Skin of body (tissue), 2 donors: ENCODE results near the gene SFN. TPM values are rescaled to one million over a fixed set of nuclear protein-coding genes. Genes with fewer than 3 reads are reported as not detected.
"Not testable (repeated sequence)": the region's sequence is repeated elsewhere in the genome, so short reads cannot be mapped to it uniquely, and the experiment has no call there.

Experiments used
- DNase-seq: peaks from one replicate; lab custom pipeline; 2025; lab: John Stamatoyannopoulos, UW
- total RNA-seq: library from RNA; depleted of rRNA; stranded (reverse); fragments of >200 nt; gene quantifications from one replicate; pipeline ENCODE4 v1.2.3, GENCODE V29; 2014

The SFN gene
- total RNA-seq, 1 donor from 2014 or later: 254 TPM

DNA sequence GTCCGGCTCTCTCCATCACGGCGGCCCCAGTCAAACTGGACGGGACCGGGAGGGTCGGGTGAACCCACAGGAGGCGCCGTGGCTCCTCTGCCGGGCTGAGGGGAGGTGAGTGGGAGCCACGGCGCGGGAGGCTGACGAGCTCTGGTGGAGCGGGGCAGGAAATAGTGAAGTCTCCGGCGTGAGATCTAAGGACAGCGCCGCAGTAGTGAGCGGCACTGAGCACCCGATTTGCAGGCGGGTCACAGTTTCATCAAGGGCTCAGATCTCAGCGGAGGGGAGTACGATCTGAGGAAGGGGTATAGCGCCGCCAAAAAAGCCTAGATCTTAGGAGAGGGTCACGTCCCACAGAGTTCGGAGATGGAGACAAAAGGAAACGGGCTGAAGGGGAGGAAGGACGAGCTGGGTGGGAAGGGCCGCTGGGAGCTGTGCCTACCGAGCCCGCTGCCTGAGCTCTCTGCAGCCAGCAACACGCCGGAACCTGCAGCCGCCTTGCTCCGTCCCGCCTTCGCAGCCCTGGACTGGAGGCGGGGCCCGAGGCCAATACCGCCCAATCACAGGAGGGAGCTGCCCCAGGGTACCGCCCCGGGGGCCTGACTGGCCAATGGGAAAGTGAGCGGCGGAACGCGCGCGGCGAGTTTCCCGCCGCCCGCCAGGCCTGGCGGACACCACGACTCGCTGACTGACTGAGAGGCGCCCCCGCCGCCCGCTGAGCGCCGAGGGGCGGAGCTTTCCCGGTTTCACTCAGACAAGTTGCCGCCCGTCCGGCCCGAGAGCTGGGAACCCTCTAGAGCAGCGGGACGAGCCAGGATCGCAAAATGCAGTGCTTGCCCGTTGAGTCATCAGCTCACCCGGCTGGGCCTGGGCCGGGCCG is 1.9 kb downstream of the SFN start:
- peak; percentile 94 for DNase-seq

DNA sequence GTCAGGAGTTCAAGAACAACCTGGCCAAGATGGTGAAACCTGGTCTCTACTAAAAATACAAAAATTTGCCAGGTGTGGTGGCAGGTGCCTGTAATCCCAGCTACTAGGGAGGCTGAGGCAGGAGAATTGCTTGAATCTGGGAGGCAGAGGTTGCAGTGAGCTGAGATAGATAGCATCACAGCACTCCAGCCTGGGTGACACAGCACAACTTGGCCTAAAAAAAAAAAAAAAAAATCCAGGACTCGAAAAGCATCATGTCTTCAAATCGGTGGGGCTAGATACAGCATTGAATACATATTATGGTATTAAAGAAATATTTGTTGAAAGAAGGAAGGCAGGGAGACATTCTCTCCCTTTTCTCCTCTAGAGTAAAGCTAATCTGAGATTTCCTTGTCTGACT is 10.1 kb downstream of the SFN start:
- DNase-seq: not testable (repeated sequence)

DNA sequence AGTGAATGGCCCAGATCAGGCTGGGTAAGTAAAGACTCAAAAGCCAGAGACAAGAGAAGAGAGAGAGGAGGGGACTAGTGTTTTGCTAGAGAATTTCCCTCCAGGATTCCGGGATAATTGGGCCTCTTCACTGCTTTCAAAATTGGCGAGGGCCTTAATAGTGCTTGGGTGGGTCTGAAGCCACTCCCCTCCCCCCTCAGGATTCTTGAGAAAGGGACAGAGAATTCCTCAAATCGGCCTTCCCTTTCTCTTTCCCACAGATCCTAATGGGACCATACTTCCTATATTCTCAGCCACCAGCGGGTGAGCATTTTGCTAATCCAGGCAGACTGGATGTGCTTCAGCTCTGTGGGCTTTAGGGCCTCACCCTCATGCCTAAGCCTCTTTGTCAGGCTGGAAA is 11.9 kb downstream of the SFN start:
- no peak for DNase-seq

- DNase-seq: no peak
These were observed 14.4 kb downstream of the SFN start for GRCh38 chr1:26877326-26877725.

DNA sequence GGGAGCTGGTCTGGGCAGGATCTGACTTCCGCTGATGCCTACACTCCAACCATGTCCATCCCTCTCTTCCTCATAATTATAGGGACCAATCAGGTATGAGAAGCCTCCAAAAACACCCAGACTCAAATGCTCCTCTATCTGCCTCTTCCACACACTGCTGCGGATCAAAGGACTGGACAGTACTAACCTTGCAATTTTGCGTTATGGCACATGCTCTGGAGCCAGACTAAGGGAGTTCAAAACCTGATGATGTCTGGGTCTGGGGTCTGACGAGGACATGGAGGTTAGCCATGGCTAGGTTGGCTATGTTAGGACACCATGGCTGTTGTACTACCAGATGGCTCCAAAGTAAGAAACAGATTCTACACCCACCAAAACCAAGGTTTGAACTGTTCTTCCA is 16.8 kb downstream of the SFN start:
- DNase-seq: no peak

GRCh38 chr1:26881611-26882010 is 18.7 kb downstream of the SFN start:
- DNase-seq: not testable (repeated sequence)

DNA sequence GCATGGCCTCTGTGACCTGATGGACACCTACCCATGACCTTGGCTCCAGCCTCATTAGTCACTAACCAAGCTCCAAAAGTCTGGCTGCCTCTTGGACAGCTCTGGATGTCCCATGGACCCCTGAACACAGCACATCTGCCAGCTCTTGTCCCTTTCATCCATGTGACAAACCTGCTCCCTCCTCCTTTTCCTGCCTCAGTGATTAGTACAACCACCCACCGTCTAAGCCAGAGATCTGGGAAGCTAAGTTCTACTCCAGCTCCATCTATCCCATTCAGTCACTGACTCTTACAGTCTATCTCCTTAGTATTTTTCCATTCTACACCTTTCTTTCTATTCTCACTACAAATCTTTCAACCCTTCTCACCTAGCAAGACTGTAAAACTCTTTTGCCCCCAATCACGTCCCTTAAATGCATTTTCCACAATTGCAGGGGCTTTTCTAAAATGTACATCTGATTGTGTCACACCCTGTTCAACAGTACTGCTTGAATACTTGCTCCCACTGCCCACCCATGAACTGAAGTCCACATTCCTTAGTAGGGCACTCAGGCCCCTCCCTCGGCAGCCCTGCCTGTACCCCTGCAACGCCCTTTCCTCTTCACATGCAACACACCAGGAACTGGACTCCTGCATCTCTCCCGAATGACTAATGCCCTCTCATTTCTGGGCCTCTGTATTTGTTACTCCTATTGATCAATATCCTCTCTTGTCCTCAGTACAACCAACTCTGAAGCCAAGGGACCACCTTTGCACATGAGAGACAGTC is 19.9 kb downstream of the SFN start:
- no peak for DNase-seq

DNA sequence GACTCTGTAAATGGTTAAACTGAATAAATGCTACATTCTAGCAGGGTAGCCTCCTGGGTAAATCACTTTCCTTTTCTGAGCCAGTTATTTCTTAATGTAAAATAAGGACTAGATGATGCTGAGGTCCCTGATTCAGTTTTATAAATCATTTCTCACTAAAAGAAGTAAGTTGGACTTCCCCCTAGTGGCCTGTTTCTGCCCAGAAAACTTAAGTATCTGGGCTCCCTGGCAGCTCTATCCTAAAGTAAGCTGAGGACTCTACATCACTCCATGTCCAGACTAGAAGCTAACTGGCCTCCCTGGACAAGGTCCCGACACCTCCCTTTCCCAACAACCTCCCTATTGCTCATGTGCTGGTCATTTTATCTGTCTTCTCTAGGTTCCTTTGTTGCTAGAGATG is 24.2 kb downstream of the SFN start:
- no peak for DNase-seq

DNA sequence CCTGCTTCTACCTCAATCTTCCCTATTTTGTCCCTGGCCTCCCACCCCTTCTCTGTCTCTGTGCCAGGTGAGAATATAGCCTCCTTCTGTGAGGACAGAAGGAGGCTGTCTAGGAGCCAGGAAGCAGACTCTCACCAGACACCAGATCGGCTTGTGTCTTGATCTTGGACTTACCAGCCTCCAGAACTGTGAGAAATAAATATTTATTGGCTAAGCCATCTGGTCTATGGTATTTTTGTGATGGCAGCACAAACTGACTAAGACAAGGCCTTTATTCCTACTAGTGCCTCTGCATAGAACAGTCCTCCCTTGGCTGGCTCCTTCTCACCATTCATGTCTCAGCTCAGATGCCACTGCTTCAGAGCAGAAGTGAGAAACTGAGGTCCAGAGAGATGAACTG is 25.3 kb downstream of the SFN start:
- no peak for DNase-seq

DNA sequence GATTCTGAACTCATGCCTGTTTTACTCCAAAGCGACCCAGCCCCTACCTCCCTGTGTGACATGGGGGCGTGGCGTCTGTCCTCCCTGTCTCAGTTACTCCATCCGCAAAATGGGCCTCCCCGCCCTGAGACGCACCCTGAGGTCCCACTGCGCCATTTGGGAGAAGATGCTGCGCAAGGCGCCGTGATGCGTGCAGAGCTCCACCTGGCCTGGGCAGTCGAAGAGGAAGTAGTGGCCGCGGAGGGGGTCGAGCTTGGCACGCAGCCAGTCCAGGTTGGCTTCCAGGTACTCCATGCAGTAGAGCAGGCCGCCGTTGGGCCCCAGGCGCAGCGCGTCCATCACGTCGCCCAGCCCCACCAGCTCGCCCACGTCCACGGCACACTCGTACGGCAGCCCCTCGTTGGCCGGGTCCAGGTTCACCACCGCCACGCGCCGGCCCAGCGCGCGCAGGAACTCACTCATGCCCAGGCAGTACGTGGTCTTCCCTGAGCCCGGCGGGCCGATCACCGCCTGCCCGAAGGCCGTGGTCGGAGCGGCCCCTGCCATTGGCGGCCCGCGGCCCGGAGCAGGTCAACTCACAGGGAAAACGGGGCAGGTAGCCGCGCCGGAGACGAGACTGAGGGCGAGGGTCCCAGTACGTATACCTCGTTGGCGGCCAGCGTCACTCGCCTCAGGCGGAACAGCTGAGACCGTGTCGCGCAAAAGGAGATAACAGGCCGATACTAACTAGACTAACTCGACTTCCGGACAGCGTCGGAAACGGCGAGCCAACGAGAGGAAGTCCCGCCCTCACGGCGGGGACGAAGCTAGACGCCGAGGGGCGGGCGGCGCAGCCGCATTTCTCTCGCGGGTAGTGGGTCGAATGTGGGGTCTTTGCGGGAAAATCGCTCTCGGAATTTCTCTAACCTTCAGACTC is 26.9 kb downstream of the SFN start, which contains the start of gene GPN2:
Gene GPN2, minus strand, starts transcription at position 733 of the 916 bp plus-strand sequence. Its CDS starts 187 bp downstream, at position 546.
- DNase-seq: peak; percentile 49

DNA sequence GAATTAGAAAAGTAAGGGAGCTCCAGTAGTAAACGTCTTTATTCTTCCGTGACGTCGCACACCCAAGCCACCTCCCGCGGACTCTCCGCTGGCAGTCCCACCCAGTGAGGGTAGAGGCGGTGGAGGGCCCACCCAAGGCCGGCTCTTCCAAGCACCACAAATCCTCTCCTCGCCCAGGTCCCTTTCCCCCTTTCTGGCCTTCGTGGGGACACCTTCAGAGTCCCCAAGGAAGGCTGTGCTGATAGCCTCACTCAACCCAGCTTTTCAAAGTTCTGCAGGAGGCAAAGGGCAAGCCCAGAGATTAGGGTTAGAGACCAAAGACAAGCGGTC is 27.5 kb downstream of the SFN start:
- DNase-seq: no peak

GRCh38 chr1:26894263-26894662 is 31.3 kb downstream of the SFN start:
- DNase-seq: no peak

GRCh38 chr1:26897351-26897750 is 34.4 kb downstream of the SFN start:
- no peak for DNase-seq

DNA sequence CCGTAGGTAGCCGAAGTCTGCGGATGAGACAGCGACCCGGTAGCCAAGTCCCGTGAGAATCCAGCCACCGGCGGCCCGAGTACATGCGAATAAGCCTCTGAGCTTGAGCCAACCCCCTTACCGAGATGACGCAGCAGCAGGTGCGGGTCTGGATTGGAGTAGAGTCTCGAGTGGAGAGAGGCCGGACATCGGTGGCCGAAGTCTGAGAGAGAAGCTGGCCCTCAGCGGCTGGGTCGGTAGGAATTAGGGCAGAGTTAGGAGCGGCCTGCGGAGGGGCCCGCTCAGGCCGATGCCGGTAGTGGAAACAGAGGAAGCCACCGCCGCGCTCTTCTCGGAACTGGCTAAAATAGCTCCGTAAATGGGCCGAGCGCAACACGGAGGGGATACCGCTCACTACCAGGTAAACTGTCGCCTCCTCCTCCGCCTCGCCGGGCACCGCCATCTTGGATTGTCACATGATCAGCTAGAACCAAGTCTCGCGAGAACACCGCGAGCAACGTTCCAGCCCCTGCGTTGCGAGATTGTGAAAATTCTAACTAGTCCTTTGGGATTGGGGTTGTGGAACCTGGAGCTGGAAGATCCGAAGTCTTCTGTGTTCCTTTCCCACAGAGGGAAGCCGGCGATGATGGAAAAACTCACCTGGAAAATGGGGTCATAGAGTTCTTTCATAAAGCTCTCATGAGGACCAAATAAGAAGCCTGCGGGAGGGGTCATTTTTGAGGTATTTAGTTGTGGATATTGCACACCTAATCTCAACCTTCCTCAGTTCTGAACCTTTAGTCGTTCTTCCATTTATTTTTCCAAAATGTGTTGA is 37.3 kb downstream of the SFN start, which contains the start of gene GPATCH3:
Gene GPATCH3, minus strand, starts transcription at position 467 of the 814 bp plus-strand sequence. Its CDS starts 25 bp downstream, at position 442.
- peak; percentile 90 for DNase-seq

- DNase-seq: no peak
These were observed 38.0 kb downstream of the SFN start for GRCh38 chr1:26900815-26901511.

DNA sequence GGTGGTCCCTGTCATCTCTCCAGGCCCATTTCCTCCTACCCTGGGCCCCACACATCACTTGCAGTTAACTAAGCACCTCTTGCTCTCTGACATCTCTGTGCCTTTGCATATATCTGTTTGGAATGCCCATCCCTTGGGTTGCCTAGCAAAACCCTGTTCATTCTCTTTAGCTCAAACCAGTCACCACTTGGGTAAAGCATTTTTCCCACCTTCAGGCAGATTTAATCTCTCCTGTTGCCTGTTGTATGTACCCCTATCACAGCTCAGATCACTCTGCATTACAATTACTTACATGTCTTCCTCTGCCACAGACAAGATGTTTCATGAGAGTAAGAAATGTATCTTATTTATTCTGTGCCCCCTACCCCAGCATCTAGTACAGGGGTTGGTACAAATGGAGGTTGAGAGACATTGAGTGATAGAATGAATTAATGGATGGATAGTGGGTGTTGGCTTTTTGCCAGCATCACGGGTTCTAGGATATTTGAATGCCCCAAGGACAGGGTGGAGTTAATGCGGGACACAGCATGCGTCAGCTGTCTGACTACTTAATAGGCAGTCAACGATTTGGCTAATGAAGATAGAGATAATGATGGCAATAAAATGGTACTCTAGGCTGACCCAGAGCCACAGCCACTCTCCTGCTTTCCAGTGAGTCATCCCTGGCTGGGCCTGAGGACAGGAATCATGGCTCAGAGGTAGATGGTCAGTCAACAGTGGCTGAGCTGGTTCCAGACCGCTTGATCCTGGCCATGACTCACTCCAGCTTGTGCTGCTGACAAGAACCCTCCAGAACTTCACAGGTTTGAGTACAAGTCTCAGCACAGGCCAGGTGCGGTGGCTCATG is 44.3 kb downstream of the SFN start:
- no peak for DNase-seq

- no peak for DNase-seq
These were observed 47.0 kb downstream of the SFN start for GRCh38 chr1:26909951-26910342.

DNA sequence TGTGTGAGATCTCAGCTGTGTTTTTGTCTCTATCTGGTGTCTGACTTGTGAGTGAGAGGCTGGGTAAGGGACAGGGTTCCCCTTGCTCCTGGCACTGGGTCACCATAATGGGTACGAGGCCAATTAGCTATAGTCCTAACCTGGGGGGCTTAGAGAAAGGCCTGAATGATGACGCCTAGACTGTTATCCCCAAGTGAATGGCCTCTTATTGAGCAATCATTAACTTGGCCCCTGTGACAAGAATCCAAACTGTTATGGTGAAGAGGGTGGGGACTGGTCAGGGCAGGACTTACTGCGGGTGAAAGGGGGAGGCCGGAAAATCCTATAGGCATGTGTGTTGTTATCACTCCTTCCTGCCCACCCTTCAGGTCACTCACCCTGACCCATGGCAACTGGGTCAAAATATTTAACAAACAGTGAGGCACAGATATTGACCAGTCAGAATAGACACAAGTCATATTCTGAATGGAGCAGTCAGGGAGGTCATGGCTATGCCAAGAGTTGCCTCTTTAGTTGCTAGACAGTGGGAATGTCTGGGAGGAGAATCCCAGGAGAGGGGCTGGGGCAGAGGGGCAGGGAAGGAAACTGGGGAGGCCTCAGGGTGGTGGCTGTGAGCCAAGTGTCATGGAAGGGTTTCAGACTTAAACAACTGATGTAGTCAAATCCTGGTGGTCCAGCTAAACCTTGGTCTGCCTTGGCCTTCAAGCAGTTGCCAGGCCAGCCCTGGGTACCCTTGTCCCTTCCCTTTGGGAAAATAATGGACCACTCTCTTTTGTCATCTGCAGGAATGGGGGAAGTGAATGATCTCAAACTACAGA is 47.6 kb downstream of the SFN start:
- no peak for DNase-seq
